Activated T-cell treated with anti-CD3 and anti-CD28 coated beads, Interleukin-2, amount 50 U/mL, for 24 hours (primary cell): Measurements from ENCODE around the gene CD300LD.
A peak's percentile ranks its signal among the peaks of the same experiment; 100 is the strongest.

Experiments
- DNase-seq: peaks from one replicate; pipeline ENCODE4 v3.0.0-alpha.2; 2020
- H3K27ac Mint-ChIP-seq: 2 replicates; pipeline ENCODE4 v1.8.0; 2020; ENCODE audit warnings: mild to moderate bottlenecking, mixed read lengths
- H3K27me3 Mint-ChIP-seq: 2 replicates; pipeline ENCODE4 v1.8.0; 2020; ENCODE audit warnings: mixed read lengths
- H3K36me3 Mint-ChIP-seq: 2 replicates; pipeline ENCODE4 v1.8.0; 2020; ENCODE audit warnings: low read depth, mixed read lengths
- H3K4me1 Mint-ChIP-seq: 2 replicates; pipeline ENCODE4 v1.8.0; 2020; ENCODE audit warnings: low read depth, mixed read lengths
- H3K4me3 Mint-ChIP-seq: 2 replicates; pipeline ENCODE4 v1.8.0; 2020; ENCODE audit warnings: mild to moderate bottlenecking, moderate library complexity, mixed read lengths
- H3K9me3 Mint-ChIP-seq: 2 replicates; pipeline ENCODE4 v1.8.0; 2020; ENCODE audit warnings: mixed read lengths

Gene CD300LD

GRCh38 chr17:74550602-74551001 is 41.5 kb downstream of the CD300LD start:
- no peak for DNase-seq
- H3K27ac Mint-ChIP-seq, result no peak overlapping the region
- no peaks in the 10 kb centered on the region for H3K9me3 Mint-ChIP-seq
- H3K27me3 Mint-ChIP-seq, result peaks cover 7% of the 10 kb centered on the region
- peaks cover 5% of the 10 kb centered on the region for H3K4me1 Mint-ChIP-seq
- H3K36me3 Mint-ChIP-seq, result no peaks in the 10 kb centered on the region
- H3K4me3 Mint-ChIP-seq, result no peak overlapping the region

GRCh38 chr17:74549343-74549742 is 42.7 kb downstream of the CD300LD start:
- no peak for DNase-seq
- Mint-ChIP-seq H3K4me1 (peaks cover 5% of the 10 kb centered on the region), H3K27ac (no peak overlapping the region), H3K9me3 (no peaks in the 10 kb centered on the region), H3K27me3 (peaks cover 7% of the 10 kb centered on the region), H3K4me3 (no peak overlapping the region), H3K36me3 (no peaks in the 10 kb centered on the region)

GRCh38 chr17:74547736-74548135 is 44.3 kb downstream of the CD300LD start:
- Mint-ChIP-seq H3K27me3 (peaks cover 7% of the 10 kb centered on the region), H3K36me3 (no peaks in the 10 kb centered on the region), H3K27ac (no peak overlapping the region), H3K9me3 (no peaks in the 10 kb centered on the region), H3K4me3 (no peak overlapping the region), H3K4me1 (peaks cover 5% of the 10 kb centered on the region)
- no peak for DNase-seq

- H3K9me3 Mint-ChIP-seq, result no peaks in the 10 kb centered on the region
- DNase-seq, result no peak
- H3K4me3 Mint-ChIP-seq, result no peak overlapping the region
- no peak overlapping the region for H3K27ac Mint-ChIP-seq
- H3K4me1 Mint-ChIP-seq, result peaks cover 5% of the 10 kb centered on the region
- no peaks in the 10 kb centered on the region for H3K36me3 Mint-ChIP-seq
- H3K27me3 Mint-ChIP-seq, result peaks cover 9% of the 10 kb centered on the region
Measured at GRCh38 chr17:74547264-74547663, 44.8 kb downstream of the CD300LD start.

GRCh38 chr17:74546586-74546985 is 45.5 kb downstream of the CD300LD start:
- no peak overlapping the region for H3K4me3 Mint-ChIP-seq
- H3K36me3 Mint-ChIP-seq, result no peaks in the 10 kb centered on the region
- no peak for DNase-seq
- no peaks in the 10 kb centered on the region for H3K9me3 Mint-ChIP-seq
- peak overlapping the region; percentile 38 for H3K27ac Mint-ChIP-seq
- H3K4me1 Mint-ChIP-seq, result peaks cover 5% of the 10 kb centered on the region
- H3K27me3 Mint-ChIP-seq, result peaks cover 9% of the 10 kb centered on the region

GRCh38 chr17:74545843-74546230 is 46.2 kb downstream of the CD300LD start, which contains the start of gene CD300C:
CD300C (minus strand) TSS chr17:74546115; CDS start chr17:74545782, 333 bp downstream.
- no peak for DNase-seq
- no peaks in the 10 kb centered on the region for H3K36me3 Mint-ChIP-seq
- H3K27ac Mint-ChIP-seq, result peak within 1 kb of the TSS; percentile 38
- no peak within 1 kb of the TSS for H3K4me3 Mint-ChIP-seq
- H3K27me3 Mint-ChIP-seq, result peaks cover 9% of the 10 kb centered on the region
- no peaks in the 10 kb centered on the region for H3K9me3 Mint-ChIP-seq
- H3K4me1 Mint-ChIP-seq, result peaks cover 5% of the 10 kb centered on the region

- H3K36me3 Mint-ChIP-seq, result no peaks in the 10 kb centered on the region
- no peak overlapping the region for H3K27ac Mint-ChIP-seq
- no peaks in the 10 kb centered on the region for H3K9me3 Mint-ChIP-seq
- peaks cover 9% of the 10 kb centered on the region for H3K27me3 Mint-ChIP-seq
- no peak overlapping the region for H3K4me3 Mint-ChIP-seq
- H3K4me1 Mint-ChIP-seq, result peaks cover 5% of the 10 kb centered on the region
- no peak for DNase-seq
Measured at GRCh38 chr17:74544991-74545842, 46.9 kb downstream of the CD300LD start.

- H3K27me3 Mint-ChIP-seq, result peaks cover 7% of the 10 kb centered on the region
- no peak overlapping the region for H3K4me3 Mint-ChIP-seq
- no peak for DNase-seq
- no peaks in the 10 kb centered on the region for H3K9me3 Mint-ChIP-seq
- no peaks in the 10 kb centered on the region for H3K36me3 Mint-ChIP-seq
- no peak overlapping the region for H3K27ac Mint-ChIP-seq
- peaks cover 5% of the 10 kb centered on the region for H3K4me1 Mint-ChIP-seq
Measured at GRCh38 chr17:74543891-74544760, 48.0 kb downstream of the CD300LD start.

- Mint-ChIP-seq H3K27ac (no peak overlapping the region), H3K27me3 (peaks cover 2% of the 10 kb centered on the region), H3K36me3 (no peaks in the 10 kb centered on the region), H3K4me3 (no peak overlapping the region), H3K4me1 (peaks cover 5% of the 10 kb centered on the region), H3K9me3 (no peaks in the 10 kb centered on the region)
- no peak for DNase-seq
Measured at GRCh38 chr17:74543406-74543805, 48.7 kb downstream of the CD300LD start.

- no peak overlapping the region for H3K4me3 Mint-ChIP-seq
- H3K27ac Mint-ChIP-seq, result no peak overlapping the region
- H3K36me3 Mint-ChIP-seq, result no peaks in the 10 kb centered on the region
- no peak for DNase-seq
- peaks cover 2% of the 10 kb centered on the region for H3K27me3 Mint-ChIP-seq
- H3K4me1 Mint-ChIP-seq, result peaks cover 3% of the 10 kb centered on the region
- no peaks in the 10 kb centered on the region for H3K9me3 Mint-ChIP-seq
Measured at GRCh38 chr17:74542727-74543383, 49.2 kb downstream of the CD300LD start.

GRCh38 chr17:74542166-74542565 is 49.9 kb downstream of the CD300LD start:
- no peak overlapping the region for H3K27ac Mint-ChIP-seq

GRCh38 chr17:74541176-74542111 is 50.6 kb downstream of the CD300LD start:
- Mint-ChIP-seq H3K4me1 (no peaks in the 10 kb centered on the region), H3K4me3 (no peak overlapping the region), H3K27ac (no peak overlapping the region), H3K9me3 (no peaks in the 10 kb centered on the region), H3K36me3 (no peaks in the 10 kb centered on the region), H3K27me3 (peaks cover 2% of the 10 kb centered on the region)
- no peak for DNase-seq

More at GRCh38 chr17:74542166-74542565, 49.9 kb downstream of the CD300LD start:
- no peaks in the 10 kb centered on the region for H3K9me3 Mint-ChIP-seq
- H3K4me3 Mint-ChIP-seq, result no peak overlapping the region
- H3K36me3 Mint-ChIP-seq, result no peaks in the 10 kb centered on the region
- H3K4me1 Mint-ChIP-seq, result no peaks in the 10 kb centered on the region
- peaks cover 2% of the 10 kb centered on the region for H3K27me3 Mint-ChIP-seq
- DNase-seq, result peak; percentile 2

- no peak for DNase-seq
- Mint-ChIP-seq H3K36me3 (no peaks in the 10 kb centered on the region), H3K4me3 (no peak overlapping the region), H3K27me3 (peaks cover 6% of the 10 kb centered on the region), H3K9me3 (no peaks in the 10 kb centered on the region), H3K4me1 (no peaks in the 10 kb centered on the region), H3K27ac (no peak overlapping the region)
Measured at GRCh38 chr17:74539281-74539820, 52.7 kb downstream of the CD300LD start.
